CD4-positive, alpha-beta T cell (primary cell): ENCODE measurements around the gene MAS1. TPM values are rescaled to one million over a fixed set of nuclear protein-coding genes. Genes with fewer than 3 reads are reported as not detected.

Experiments used
- ATAC-seq: fragments of 200-7000 bp; cut with Tn5 transposase; one replicate; pipeline ENCODE4 v1.10.0; 2022; ENCODE audit warnings: mild to moderate bottlenecking; ENCODE audit not compliant: poor library complexity
- CTCF ChIA-PET: fragments of 350-600 bp; sonication (Branson Sonifier 250); formaldehyde crosslinking; loops from one replicate; lab custom pipeline; 2021; ENCODE audit warnings: antibody characterized with exemption, inconsistent platforms; lab: Charles Lee
- POLR2A ChIA-PET: fragments of 350-600 bp; sonication (Branson Sonifier 250); formaldehyde crosslinking; loops from one replicate; lab custom pipeline; 2021; ENCODE audit warnings: antibody characterized with exemption, inconsistent platforms; lab: Charles Lee
- DNase-seq, 14 experiments: peaks; one replicate each; pipeline ENCODE4 v3.0.0-alpha.2; 2013 to 2020; ENCODE audit warnings: mixed read lengths in 2 of 14
- H3K27ac ChIP-seq, 2 donors: one replicate each; pipeline versions ENCODE4 v1.5.1 to v1.7.0; 2013; ENCODE audit warnings: low read length in 2 of 2, low read depth in 1 of 2, mild to moderate bottlenecking in 1 of 2
- H3K27me3 ChIP-seq, 2 experiments: 1 replicate in 1 of 2; 2 replicates in 1 of 2; pipeline versions ENCODE4 v1.6.1 to v1.7.0; 2013; ENCODE audit warnings: low read length in 2 of 2, control low read depth in 1 of 2, mild to moderate bottlenecking in 1 of 2, moderate library complexity in 1 of 2; ENCODE audit not compliant: insufficient read depth in 2 of 2, control insufficient read depth in 1 of 2
- H3K36me3 ChIP-seq: one replicate; pipeline ENCODE4 v1.6.1; 2013; ENCODE audit warnings: low read length, control low read depth; ENCODE audit not compliant: insufficient read depth
- H3K4me1 ChIP-seq: one replicate; pipeline ENCODE4 v1.6.1; 2013; ENCODE audit warnings: low read length, control low read depth; ENCODE audit not compliant: insufficient read depth
- H3K4me3 ChIP-seq: one replicate; pipeline ENCODE4 v1.5.1; 2013; ENCODE audit warnings: mild to moderate bottlenecking, low read length, moderate library complexity
- H3K9me3 ChIP-seq, 2 experiments: 1 replicate in 1 of 2; 2 replicates in 1 of 2; pipeline versions ENCODE4 v1.6.1 to v1.7.0; 2013; ENCODE audit warnings: low read length in 2 of 2, mild to moderate bottlenecking in 2 of 2, control low read depth in 1 of 2, moderate library complexity in 1 of 2; ENCODE audit not compliant: control insufficient read depth in 1 of 2, insufficient read depth in 1 of 2
- H3K27ac Mint-ChIP-seq: one replicate; pipeline ENCODE4 v1.8.0; 2020; ENCODE audit warnings: mixed read lengths
- H3K27me3 Mint-ChIP-seq: one replicate; pipeline ENCODE4 v1.8.0; 2021; ENCODE audit warnings: mixed read lengths
- H3K36me3 Mint-ChIP-seq: one replicate; pipeline ENCODE4 v1.8.0; 2021; ENCODE audit warnings: low read depth, mixed read lengths
- H3K4me1 Mint-ChIP-seq: one replicate; pipeline ENCODE4 v1.8.0; 2021; ENCODE audit warnings: low read depth, mixed read lengths
- H3K4me3 Mint-ChIP-seq: one replicate; pipeline ENCODE4 v1.8.0; 2020; ENCODE audit warnings: mild to moderate bottlenecking, mixed read lengths
- H3K9me3 Mint-ChIP-seq: one replicate; pipeline ENCODE4 v1.8.0; 2020; ENCODE audit warnings: mixed read lengths
- intact Hi-C, 2 experiments: fragments of 100-400 bp; cut with DNase I in 1 of 2; cut with micrococcal nuclease in 1 of 2; formaldehyde crosslinking; loops; one replicate each; pipeline versions ENCODE4 v1.15.1 to v1.9.0; 2023 to 2025; cut with DNase I, micrococcal nuclease
- total RNA-seq, 174 experiments: library from RNA in 2 of 174; stranded (reverse) in 2 of 174; gene quantifications; one replicate each; pipeline ENCODE4 v1.2.3 and lab custom pipeline; 2021 to 2026
- TF ChIP-seq, protein P1 (sequence below): fragments of 200-600 bp; IDR thresholded peaks from one replicate; pipeline ENCODE4 v1.8.0; 2022; ENCODE audit warnings: antibody characterized with exemption, mild to moderate bottlenecking

Gene MAS1
- total RNA-seq, 2 experiments from 2014 or later: not detected

DNA sequence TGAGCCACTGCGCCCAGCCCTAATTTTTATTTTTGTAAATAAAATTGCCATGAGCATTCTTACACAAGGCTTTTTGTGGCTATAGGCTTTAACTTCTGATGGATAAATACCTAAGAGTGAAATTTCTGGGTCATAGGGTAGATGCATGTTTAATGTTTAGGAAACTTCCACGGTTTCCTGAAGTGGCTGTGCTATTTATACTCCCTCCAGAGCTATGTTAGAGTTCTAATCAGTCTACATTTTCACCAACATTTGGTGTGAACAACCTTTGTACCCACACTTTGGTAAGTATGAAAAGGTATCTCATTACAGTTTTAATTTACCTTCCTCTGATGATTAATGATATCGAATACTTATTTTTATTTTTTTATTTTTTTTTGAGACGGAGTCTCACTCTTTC is 6.1 kb upstream of the MAS1 start:
- Histone ChIP-seq H3K4me1 (no peaks in the 10 kb centered on the region), H3K27ac (no peak overlapping the region), H3K4me3 (no peak overlapping the region), H3K27me3 (peaks cover 0 to 19% of the 10 kb centered on the region in 2 experiments), H3K36me3 (no peaks in the 10 kb centered on the region), H3K9me3 (no peaks in the 10 kb centered on the region)
- CTCF ChIA-PET: no interaction called here
- intact Hi-C loops: no loop called here
- Mint-ChIP-seq H3K9me3 (no peaks in the 10 kb centered on the region), H3K27ac (no peak overlapping the region), H3K4me3 (no peak overlapping the region), H3K36me3 (no peaks in the 10 kb centered on the region), H3K4me1 (no peaks in the 10 kb centered on the region), H3K27me3 (peaks cover 22% of the 10 kb centered on the region)
- POLR2A ChIA-PET: no interaction called here
- DNase-seq (no peak), ATAC-seq (no peak)
- TF ChIP-seq, protein P1, sequence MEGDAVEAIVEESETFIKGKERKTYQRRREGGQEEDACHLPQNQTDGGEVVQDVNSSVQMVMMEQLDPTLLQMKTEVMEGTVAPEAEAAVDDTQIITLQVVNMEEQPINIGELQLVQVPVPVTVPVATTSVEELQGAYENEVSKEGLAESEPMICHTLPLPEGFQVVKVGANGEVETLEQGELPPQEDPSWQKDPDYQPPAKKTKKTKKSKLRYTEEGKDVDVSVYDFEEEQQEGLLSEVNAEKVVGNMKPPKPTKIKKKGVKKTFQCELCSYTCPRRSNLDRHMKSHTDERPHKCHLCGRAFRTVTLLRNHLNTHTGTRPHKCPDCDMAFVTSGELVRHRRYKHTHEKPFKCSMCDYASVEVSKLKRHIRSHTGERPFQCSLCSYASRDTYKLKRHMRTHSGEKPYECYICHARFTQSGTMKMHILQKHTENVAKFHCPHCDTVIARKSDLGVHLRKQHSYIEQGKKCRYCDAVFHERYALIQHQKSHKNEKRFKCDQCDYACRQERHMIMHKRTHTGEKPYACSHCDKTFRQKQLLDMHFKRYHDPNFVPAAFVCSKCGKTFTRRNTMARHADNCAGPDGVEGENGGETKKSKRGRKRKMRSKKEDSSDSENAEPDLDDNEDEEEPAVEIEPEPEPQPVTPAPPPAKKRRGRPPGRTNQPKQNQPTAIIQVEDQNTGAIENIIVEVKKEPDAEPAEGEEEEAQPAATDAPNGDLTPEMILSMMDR: no peak

DNA sequence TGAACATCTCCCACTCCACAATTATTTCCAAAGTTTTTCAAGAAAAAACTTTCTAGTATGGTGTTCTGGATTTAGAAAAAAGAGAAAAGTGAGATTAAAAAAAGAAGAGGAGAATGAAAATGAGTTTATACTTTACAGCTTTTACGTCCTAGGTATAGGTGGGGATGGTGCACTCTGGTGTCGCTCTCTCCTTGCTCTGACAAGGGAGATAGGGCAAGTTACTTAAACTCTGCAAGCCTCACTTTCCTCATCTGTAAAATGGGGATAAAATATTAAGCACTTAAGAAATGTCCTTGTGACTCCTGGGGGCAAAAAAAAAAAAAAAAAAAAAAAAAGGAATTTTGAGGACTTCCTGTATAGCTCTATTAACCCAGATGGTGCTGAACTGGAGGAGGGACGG is 4.5 kb upstream of the MAS1 start:
- Histone ChIP-seq H3K36me3 (no peaks in the 10 kb centered on the region), H3K4me1 (no peaks in the 10 kb centered on the region), H3K9me3 (no peaks in the 10 kb centered on the region), H3K4me3 (no peak overlapping the region), H3K27me3 (peaks cover 0 to 31% of the 10 kb centered on the region in 2 experiments), H3K27ac (no peak overlapping the region)
- Mint-ChIP-seq H3K27ac (no peak overlapping the region), H3K27me3 (peaks cover 33% of the 10 kb centered on the region), H3K4me3 (no peak overlapping the region), H3K36me3 (no peaks in the 10 kb centered on the region), H3K9me3 (no peaks in the 10 kb centered on the region), H3K4me1 (no peaks in the 10 kb centered on the region)
- intact Hi-C loops: no loop called here
- CTCF ChIA-PET: interaction anchor here (0.7 kb wide), 1 partner anchor 328 kb away, joined by 6 read pairs; no protein-coding TSS in a partner anchor
- ATAC-seq (no peak), DNase-seq (no peak)
- TF ChIP-seq, protein P1: no peak
- POLR2A ChIA-PET: no interaction called here

DNA sequence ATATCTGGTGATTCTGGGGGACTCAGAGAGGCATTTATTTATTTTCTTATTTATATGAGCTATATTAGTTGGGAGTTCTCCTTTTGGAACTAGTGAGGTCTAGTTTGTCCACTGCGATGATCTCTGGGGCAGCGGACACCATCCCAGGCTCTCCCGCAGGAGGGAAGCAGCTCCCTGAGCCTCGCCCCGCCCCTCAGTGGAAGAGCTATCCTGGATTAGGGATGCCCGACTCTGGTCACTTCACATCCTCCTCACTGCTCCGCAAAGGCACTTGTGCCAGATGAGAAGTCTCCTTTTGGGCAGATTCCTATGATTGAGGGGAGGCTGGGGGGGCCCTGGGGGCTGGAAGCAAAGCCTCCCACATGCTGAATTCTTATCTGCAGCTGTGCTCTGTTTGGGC is 3.6 kb upstream of the MAS1 start:
- no peaks in the 10 kb centered on the region for H3K4me1 Mint-ChIP-seq
- H3K36me3 Mint-ChIP-seq: no peaks in the 10 kb centered on the region
- no peak overlapping the region for H3K4me3 Mint-ChIP-seq
- TF ChIP-seq, protein P1: no peak
- no peaks in the 10 kb centered on the region for H3K36me3 ChIP-seq
- H3K9me3 ChIP-seq: no peaks in the 10 kb centered on the region
- CTCF ChIA-PET: interaction anchor here (0.7 kb wide), 1 partner anchor 327 kb away, joined by 6 read pairs; no protein-coding TSS in a partner anchor
- H3K4me3 ChIP-seq: no peak overlapping the region
- H3K27me3 Mint-ChIP-seq: peaks cover 41% of the 10 kb centered on the region
- no peak overlapping the region for H3K27ac ChIP-seq
- intact Hi-C loops: no loop called here
- DNase-seq (no peak), ATAC-seq (no peak)
- POLR2A ChIA-PET: no interaction called here
- no peaks in the 10 kb centered on the region for H3K9me3 Mint-ChIP-seq
- H3K27me3 ChIP-seq: peaks cover 8 to 40% of the 10 kb centered on the region in 2 experiments
- H3K4me1 ChIP-seq: no peaks in the 10 kb centered on the region
- H3K27ac Mint-ChIP-seq: no peak overlapping the region
